Measurements from ENCODE around the gene CYP4A11.
"Not testable (repeated sequence)": the region's sequence is repeated elsewhere in the genome, so short reads cannot be mapped to it uniquely, and the experiment has no call there.

The CYP4A11 gene, protein sequence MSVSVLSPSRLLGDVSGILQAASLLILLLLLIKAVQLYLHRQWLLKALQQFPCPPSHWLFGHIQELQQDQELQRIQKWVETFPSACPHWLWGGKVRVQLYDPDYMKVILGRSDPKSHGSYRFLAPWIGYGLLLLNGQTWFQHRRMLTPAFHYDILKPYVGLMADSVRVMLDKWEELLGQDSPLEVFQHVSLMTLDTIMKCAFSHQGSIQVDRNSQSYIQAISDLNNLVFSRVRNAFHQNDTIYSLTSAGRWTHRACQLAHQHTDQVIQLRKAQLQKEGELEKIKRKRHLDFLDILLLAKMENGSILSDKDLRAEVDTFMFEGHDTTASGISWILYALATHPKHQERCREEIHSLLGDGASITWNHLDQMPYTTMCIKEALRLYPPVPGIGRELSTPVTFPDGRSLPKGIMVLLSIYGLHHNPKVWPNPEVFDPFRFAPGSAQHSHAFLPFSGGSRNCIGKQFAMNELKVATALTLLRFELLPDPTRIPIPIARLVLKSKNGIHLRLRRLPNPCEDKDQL

DNA sequence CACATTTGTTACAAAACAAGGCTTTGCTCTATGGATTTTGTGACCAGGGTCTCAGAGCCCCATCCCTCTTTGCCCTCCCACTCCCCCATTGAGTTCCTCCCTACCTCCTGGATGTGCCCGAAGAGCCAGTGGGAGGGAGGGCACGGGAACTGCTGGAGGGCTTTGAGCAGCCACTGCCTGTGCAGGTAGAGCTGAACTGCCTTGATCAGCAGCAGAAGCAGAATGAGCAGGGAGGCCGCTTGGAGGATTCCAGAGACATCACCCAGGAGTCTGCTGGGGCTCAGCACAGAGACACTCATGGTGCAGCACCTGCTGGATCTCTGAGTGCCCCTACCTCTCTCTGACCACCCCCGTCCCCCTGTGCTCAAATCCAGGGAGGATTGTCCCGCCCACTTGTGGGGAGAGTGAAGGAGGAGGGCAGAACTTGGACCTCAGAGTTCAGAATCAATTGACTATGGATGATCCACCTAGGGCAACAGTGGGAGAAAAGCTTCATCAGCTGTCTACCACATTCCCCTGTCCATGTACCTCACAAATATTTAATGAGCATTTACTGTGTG lies at the start of gene CYP4A11:
Gene CYP4A11 (minus strand): TSS at position 342 of the 560 bp plus-strand sequence. CDS start 43 bp downstream, at position 299.
- no peak for DNase-seq

DNA sequence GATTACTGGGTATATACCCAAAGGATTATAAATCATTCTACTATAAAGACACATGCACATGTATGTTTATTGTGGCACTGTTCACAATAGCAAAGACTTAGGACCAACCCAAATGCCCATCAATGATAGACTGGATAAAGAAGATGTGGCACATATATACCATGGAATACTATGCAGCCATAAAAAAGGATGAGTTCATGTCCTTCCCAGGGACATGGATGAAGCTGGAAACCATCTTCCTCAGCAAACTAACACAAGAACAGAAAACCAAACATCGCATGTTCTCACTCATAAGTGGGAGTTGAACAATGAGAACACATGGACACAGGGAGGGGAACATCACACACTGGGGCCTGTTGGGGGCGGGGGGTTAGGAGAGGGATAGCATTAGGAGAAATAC lies 49.3 kb upstream of the CYP4A11 start:
- not testable (repeated sequence) for DNase-seq

DNA sequence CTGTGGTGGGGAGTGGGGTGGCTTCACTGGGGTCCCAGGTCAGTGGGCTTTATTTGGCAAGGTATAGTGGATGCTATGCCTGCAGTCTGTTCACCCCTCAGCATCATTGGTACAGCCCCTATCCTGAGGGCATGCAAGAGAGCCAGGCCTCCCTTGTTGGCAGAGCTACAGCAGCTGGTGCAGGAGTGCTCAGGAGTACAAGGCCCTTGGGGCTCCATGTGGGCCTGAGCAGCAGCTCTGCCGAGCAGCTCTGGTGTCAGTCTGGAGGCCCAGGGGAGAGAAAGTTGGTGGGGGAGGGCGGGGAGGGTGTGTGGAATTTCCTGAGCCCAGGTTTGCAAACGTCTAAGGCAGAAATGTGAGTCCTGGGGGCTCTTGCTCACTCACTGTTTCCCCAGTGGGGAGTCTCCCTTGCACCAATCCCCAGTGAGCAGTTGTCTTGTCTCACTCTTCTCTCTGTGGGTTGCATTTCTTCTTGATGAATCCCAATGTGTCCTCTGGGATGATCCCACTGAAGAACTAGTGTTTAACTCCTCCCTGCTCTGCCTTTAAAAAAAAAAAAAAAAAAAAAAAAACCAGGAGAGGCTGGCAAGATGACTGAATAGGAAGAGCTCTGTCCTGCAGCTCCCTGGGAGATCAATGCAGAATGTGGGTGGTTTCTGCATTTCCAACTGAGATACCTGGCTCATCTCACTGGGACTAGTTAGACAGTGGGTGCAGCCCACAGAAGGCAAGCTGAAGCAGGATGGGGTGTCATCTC lies 42.7 kb upstream of the CYP4A11 start:
- DNase-seq = no peak

DNA sequence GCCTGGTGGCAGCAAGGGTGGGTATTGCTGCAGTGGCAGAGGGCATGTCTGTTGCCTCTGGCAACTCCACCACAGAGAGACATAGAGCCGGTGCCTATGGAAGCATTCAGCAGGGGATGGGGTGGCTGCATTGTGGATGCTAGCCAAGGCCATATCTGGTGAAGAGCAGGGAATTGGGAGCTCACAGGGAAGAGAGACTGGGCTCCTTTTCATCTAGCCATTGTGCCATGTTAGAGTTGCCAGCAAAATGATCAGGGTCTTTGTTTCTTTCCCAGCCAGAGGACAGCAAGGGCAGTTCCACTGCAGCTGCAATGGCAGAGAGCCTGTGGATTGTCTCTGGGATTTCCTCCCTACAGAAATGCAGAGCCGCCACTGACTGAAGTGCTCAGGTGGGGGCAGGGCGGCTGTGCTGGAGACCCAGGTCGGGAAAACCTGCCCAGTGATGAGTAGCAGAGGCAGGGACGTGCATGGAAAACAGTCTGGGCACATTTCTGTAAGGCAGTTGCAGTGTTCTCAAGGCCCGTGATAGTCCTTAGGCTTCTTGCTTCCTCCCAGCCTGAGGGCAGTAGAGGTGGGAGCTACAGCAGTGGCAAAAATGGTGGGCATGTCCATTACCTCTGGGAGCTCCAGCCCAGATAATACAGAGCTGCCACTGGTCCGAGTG lies 42.0 kb upstream of the CYP4A11 start:
- no peak for DNase-seq

DNA sequence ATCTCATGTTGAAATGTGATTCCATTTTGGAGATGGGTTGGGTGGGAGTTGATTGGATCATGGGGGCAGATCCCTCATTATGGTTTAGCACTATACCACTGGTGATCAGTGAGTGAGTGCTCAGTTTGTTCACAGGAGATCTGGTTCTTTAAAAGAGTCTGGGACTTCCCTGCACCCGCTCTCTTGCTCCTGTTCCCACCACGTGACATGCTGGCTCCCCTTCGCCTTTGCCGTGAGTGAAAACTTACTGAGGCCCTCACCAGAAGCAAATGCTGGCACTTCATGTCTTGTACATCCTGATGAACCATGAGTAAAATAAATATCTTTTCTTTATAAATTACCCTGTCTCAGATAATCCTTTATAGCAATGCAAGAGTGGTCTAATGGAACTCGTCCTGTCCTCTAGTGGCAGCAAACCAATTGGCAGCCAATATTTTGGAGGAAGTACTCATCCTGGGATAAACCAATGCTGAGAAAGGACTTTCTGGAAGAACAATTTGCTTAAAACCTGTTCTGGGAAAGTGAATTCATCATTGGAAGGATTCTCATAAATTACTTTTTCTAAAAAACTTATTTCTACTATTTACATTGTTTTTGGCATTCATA lies 27.8 kb upstream of the CYP4A11 start:
- DNase-seq = no peak

DNA sequence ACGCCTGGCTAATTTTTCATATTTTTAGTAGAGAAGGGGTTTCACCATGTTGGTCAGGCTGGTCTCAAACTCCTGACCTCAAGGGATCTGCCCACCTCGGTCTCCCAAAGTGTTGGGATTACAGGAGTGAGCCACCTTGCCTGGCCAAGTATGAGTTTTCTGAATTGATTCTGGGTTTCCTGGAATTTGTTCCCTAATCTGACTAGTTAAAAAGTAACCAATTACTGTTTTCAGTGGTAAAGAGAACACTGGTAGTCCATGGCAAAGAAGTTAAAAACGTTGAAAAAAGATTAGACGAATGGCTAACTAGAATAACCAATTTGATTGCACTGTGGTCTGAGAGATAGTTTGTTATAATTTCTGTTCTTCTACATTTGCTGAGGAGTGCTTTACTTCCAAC lies 21.0 kb upstream of the CYP4A11 start:
- DNase-seq = not testable (repeated sequence)

DNA sequence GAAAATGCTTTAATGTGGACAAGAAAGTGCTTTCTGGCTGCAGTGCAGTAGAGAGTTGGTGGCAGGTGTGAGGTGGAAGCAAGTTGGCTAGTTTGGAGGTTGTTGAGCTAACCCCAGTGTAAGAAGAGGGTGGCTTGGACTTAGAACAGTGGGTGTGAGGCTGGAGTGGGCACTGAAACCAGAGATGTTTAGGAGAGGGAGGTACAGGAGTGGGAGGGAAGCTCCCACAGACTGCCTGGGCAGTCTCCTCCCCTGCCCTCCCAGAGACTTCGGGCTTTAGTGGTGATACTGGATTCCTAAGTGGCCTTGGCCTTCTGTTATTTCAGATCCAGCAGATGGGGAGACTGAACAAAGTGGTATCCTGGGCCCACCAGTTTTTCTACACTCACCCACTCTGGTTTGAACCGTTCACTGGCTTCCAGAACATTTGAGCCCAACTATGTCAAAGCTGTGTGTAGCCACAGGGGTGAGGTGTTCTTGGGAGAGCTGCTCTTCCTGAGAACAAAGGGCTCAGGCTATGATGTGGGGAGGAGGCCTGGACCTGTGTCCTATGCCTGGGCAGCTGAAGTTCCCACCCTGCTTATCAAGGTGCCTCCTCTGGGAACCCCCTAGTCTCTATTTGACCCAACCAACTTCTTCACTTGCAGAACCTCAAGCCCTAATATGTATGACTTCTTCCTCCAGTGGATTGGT lies 19.9 kb upstream of the CYP4A11 start:
- DNase-seq = no peak

DNA sequence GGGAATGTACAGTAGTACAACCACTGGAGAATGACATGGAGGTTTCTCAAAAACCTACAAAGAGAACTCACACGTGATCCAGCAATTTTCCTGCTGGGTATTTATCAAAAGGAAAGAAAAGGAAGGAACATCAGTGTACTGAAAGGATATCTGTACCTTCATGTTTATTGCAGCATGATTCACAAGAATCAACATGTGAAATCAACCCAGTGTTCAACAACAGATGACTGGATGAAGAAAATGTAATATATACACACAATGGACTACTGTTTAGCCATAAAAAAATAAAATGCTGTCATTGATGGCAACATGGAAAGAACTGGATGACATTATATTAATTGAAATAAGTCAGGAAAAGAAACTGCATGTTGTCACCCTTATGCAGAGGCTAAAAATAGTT lies 19.0 kb upstream of the CYP4A11 start:
- DNase-seq = no peak

DNA sequence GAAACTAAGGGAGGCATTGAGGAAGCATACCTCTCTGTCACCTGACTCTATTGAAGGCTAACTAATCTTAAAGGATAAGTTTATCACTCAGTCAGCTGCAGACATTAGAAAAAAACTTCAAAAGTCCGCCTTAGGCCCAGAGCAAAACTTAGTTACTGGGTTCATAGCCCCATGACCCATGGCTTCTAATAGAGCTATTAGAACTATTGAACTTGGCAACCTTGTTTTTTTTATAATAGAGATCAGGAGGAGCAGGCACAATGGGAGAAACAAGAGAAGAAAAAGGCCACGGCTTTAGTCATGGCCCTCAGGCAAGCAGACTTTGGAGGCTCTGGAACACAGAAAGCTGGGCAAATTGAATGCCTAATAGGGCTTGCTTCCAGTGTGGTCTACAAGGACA lies 13.8 kb upstream of the CYP4A11 start:
- DNase-seq = not testable (repeated sequence)

DNA sequence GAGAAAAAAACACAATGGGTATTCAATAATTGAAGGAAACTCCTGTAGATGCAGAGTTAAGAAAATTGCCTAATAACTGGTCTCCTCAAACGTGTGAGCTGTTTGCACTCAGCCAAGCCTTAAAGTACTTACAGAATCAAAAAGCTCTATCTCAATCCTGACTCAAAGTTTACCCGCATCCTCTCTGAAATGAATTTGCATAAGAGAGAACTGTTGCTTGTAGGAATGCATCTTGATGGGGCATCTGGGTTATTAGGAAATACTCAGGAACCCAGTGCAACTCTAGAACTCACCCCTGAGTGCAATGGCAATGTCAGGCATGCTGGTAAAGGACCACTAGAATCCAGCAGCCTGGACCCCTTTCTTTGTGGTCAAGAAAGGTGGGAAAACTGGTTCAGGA lies 12.6 kb upstream of the CYP4A11 start:
- not testable (repeated sequence) for DNase-seq

DNA sequence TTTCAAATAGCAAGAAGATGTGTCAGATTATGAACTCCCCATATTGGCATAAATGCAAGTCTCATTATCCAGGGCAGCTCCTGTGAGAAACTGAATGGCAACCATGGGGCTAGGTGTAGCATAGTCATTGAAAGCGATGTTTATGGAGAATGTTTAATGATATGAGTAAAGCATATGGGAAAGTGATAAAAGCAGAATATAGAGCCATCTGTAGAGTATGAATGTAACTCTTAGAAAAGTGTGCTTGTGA lies 8.1 kb upstream of the CYP4A11 start:
- DNase-seq = not testable (repeated sequence)

DNA sequence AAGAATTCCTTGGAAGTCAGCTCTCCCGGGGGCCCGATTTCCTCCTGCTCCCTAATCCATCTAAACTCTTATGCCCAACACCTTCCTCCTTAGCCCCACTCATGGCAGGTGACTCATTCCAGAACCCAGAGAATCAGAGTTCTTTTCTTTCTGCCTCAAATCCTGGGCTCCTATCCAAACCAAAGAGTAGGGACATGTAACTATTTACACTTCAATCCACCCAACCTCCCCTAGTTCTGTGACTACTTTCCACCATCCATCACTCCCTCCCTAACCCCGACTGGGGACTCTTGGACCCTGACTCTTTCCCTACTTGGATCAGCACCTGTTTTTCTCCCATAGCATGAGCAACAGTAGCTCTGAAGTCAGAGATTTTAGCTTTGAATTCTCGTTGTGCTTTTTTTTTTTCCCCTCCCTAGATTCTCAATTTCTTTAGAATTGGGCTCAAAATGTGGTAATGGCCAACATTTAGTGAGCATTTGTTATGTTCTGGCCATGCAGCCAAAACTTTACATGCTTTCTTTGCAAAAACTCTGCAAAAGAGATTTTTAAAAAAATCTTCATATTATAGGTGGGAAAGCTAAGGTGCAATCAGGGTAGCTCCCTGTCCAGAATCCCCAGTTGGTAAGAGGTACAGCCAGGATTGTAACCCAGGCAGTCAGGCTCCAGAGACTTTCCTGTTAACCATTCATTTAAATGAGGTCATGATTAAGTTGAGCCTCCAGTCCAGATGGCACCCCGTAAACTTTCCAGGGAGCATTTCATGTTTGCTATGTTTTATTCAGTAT lies 7.5 kb upstream of the CYP4A11 start:
- DNase-seq = no peak

DNA sequence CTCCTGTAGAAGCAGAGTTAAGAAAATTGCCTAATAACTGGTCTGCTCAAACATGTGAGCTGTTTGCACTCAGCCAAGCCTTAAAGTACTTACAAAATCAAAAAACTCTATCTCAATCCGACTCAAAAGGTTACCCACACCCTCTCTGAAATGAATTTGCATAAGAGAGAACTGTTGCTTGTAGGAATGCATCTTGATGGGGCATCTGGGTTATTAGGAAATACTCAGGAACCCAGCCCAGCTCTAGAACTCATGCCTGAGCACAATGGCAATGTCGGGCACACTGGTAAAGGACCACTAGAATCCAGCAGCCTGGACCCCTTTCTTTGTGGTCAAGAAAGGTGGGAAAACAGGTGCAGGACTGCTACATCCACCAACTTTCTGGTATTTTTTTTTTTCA lies 6.4 kb upstream of the CYP4A11 start:
- DNase-seq = peak; percentile 3

DNA sequence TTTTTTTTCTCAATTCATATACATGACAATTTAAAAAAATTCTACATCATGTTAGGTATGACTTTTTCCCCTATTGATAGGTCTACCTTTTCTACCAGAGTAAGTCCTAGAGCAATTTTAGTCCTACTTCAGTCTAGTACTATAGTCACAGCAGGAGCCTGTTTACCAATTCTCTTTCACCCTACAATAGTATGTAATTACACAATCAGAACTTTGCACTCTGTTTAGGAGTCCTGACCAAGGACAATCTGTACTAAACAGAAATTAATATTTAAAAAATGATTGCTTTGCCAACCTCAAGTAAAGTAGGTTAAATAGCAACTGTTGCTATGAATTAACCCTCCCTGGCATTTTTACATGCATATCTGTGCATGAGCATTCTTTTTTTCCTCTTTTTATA lies 810 bp upstream of the CYP4A11 start:
- DNase-seq = no peak

DNA sequence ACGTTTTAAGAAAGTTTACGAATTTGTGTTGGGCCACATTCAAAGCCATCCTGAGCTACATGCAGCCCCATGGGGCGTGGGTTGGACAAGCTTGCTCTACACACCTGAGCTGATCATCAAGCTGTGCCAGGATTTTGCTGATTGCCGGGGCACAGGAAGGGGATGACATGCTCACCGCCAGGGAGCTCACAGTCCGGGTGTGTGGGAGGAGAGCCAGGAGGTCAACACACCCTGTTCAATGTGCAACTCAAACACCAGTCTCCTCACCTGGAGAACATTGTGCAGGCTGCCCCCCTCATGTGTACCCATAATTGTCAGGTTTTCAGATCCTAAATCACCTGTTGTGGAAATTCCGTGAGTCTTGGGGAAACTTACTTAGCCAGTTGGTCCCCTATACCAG lies 969 bp downstream of the CYP4A11 start:
- DNase-seq = no peak

DNA sequence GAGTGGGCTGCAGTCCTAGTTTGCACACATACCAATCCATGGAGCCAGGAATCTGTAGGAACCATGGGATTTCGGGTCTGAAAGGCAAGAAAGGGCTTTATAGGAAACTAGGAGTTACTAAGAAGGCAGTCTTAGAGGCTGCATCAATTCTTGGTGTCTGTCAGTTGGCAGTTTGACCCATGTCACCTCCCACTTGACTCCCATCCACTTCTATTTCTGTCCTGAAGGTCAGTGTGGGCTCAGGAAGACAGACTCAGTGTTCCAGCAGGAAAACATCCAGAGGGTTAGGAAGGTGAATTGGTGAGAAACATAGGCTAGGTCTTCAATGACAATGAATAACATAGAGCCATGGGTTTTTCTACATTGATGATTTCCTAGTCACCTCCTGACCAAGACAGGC lies 4.0 kb downstream of the CYP4A11 start:
- no peak for DNase-seq

DNA sequence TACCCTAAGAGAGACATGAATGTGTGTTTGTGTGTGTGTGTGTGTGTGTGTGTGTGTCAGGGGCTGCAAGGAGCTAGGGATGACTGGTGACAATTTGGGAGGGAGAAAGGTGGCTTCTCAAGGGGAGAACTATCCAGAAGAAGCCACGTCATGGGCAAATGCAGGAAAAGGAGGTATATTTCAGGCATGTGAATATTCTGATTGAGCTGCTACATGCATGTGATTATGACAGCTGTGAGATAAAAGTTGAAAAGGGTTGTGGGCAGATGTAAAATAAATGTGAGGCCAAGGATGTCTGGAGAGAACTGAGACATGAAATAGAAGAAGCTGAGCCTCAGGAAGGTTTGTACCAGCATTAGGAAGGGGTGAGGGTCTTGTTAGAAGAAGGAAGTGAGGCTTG lies 4.5 kb downstream of the CYP4A11 start:
- no peak for DNase-seq

DNA sequence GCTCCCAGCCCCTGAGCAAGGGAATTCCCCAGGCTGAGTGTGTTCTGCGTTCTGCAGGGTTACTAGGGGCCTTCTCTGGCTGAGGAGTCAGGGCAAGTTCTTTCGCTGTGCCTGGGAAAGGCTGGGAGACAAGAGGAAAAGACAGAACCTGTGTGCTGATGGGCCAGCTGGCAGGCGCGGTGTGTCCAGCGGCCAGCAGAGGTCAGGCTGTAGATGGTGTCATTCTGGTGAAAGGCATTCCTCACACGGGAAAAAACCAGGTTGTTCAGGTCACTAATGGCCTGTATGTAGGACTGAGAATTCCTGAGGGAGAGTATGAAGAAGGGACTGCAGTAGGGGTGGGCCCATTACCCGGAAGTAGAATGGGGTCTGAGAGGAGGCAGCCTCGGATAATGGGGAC lies 6.4 kb downstream of the CYP4A11 start:
- not testable (repeated sequence) for DNase-seq

DNA sequence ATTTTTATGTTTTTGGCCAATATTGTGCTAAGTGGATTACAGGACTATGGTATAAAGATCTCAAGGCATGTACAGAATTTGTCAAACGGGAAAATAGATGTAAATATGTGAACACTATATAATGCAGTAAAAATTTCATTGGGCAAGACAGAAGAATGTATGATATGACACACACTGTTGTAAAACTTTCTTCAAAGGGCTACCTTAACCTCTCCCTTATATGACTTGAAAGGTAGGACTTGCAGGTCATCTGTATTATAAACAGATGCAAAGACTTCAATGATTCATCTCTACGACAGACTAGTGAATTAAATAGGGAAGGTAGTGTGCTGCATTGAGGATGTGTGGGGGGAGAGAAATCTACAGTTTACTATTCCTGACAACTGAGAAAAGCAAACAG lies 9.3 kb downstream of the CYP4A11 start:
- not testable (repeated sequence) for DNase-seq

DNA sequence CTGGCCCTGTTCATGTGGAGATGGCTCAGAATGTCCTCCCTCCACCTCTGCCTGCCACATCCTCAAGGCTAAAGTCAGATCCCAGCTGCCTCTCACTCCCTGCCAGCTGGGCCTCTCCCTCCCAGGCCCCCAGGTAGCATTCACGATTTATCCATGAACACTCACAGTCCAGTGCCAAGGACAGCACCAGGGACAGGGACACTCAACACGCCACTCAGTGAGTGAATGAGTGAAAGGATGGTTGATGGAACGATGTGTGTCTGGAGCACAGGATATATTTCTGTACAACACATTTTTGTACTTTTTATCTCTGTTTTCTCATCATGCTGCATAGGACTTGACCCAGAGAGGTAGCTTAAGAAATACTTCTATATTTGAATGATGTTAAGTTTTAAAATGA lies 10.1 kb downstream of the CYP4A11 start:
- no peak for DNase-seq

DNA sequence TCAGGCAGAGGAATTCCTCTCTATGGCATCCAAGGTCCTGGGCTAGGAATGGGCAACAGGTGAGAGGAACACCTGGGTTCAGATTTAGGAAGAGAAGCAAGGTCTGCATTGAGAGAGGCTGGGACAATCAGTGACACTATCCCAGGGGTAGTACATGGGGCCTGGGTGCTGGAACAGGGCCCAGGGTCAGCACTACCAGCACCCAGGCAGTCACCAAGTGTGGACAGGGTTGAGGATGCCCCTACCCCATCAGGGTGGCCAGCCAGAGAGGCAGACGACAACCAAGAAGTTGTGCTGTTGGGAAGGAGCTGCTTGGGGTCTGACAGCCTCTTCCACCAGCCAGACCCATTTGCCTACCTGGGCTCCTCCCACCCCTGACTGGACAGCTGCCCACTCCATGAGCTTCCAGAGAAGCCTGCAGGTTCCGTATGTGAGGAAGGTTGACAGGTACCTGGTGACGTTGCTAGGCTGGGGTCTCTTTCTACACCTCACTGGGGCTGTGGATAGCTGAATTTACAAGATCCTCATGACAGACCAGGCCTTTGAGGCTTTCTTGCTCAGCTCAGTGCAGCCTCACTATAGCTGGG lies 13.9 kb downstream of the CYP4A11 start:
- DNase-seq = no peak
